Stimulated activated CD4-positive, alpha-beta T cell treated with anti-CD3 and anti-CD28 coated beads, Interleukin-12 subunit alpha, Interleukin-12 subunit beta, amount 100 ng/mL, for 24 hours (primary cell): ENCODE results near the gene C22orf23.

ENCODE experiments used
- DNase-seq, 2 experiments: peaks; one replicate each; pipeline ENCODE4 v3.0.0-alpha.2; 2020; ENCODE audit warnings: low read depth in 2 of 2

C22orf23 gene

GRCh38 chr22:37898441-37899181 lies 54.8 kb downstream of the C22orf23 start:
- DNase-seq: no peak

- no peak for DNase-seq
Observed at GRCh38 chr22:37897807-37898206, 55.6 kb downstream of the C22orf23 start.

- DNase-seq: no peak
Observed at GRCh38 chr22:37896939-37897338, 56.5 kb downstream of the C22orf23 start.

GRCh38 chr22:37896181-37896592 lies 57.2 kb downstream of the C22orf23 start:
- peak in 1 of 2 experiments; percentile 6 for DNase-seq

- no peak for DNase-seq
Observed at GRCh38 chr22:37894939-37895670, 58.3 kb downstream of the C22orf23 start.

GRCh38 chr22:37893583-37893983 lies 59.8 kb downstream of the C22orf23 start:
- DNase-seq: no peak
